Ovary (tissue), 3 donors: Measurements from ENCODE around the gene CUBN.

Experiments used
- EP300 ChIP-seq: sonication (generic); formaldehyde crosslinking; IDR thresholded peaks from one replicate; pipeline ENCODE4 v1.6.1; 2017; ENCODE audit warnings: antibody characterized with exemption
- POLR2A ChIP-seq: fragments of 450-650 bp; IDR thresholded peaks from one replicate; pipeline ENCODE4 v1.6.1; 2017; ENCODE audit warnings: antibody characterized with exemption, mild to moderate bottlenecking, moderate library complexity
- TF ChIP-seq, protein P1 (sequence below), 3 donors: fragments of 450-650 bp in 2 of 3; fragments of 200-600 bp in 1 of 3; IDR thresholded peaks; one replicate each; pipeline versions ENCODE4 v1.5.1 to v1.8.0; 2016 to 2022; ENCODE audit warnings: antibody characterized with exemption in 3 of 3, mild to moderate bottlenecking in 1 of 3
- donor health status: DM: no; HTN: no; CAD: no.

DNA sequence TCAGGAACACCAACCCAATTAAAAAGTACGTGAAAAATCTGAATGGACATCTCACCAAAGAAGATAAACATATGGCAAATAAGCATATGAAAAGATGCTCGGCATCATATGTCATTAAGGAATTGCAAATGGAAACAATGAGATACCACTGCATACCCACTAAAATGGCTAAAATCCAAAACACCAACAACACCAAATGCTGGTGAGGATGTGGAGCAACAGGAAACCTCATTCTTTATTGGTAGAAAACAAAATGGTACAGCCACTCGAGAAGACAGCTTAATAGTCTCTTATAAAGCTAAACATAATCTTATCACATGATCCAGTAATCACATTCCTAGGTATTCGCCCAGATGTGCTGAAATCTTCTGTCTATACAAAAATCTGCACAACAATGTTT lies 325.5 kb downstream of the CUBN start:
- TF ChIP-seq, protein P1, sequence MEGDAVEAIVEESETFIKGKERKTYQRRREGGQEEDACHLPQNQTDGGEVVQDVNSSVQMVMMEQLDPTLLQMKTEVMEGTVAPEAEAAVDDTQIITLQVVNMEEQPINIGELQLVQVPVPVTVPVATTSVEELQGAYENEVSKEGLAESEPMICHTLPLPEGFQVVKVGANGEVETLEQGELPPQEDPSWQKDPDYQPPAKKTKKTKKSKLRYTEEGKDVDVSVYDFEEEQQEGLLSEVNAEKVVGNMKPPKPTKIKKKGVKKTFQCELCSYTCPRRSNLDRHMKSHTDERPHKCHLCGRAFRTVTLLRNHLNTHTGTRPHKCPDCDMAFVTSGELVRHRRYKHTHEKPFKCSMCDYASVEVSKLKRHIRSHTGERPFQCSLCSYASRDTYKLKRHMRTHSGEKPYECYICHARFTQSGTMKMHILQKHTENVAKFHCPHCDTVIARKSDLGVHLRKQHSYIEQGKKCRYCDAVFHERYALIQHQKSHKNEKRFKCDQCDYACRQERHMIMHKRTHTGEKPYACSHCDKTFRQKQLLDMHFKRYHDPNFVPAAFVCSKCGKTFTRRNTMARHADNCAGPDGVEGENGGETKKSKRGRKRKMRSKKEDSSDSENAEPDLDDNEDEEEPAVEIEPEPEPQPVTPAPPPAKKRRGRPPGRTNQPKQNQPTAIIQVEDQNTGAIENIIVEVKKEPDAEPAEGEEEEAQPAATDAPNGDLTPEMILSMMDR (IDR thresholded peaks at IDR 0.05): no peak
- no peak for TF ChIP-seq POLR2A
- TF ChIP-seq EP300: no peak
